GM12864 (cell line): ENCODE data around the gene EXOSC6.
"Not testable (repeated sequence)": the region's sequence is repeated elsewhere in the genome, so short reads cannot be mapped to it uniquely, and the experiment has no call there.

ENCODE experiments used
- DNase-seq: peaks from one replicate; pipeline ENCODE4 v3.0.0-alpha.2; 2011; ENCODE audit warnings: low read depth
- H3K4me3 ChIP-seq: 2 replicates; pipeline ENCODE4 v1.5.1; 2011; ENCODE audit warnings: mild to moderate bottlenecking, low read depth, low read length, control low read depth

EXOSC6 gene

GRCh38 chr16:70204668-70205405, 46.9 kb downstream of the EXOSC6 start:
- DNase-seq, H3K4me3 ChIP-seq: not testable (repeated sequence)

DNA sequence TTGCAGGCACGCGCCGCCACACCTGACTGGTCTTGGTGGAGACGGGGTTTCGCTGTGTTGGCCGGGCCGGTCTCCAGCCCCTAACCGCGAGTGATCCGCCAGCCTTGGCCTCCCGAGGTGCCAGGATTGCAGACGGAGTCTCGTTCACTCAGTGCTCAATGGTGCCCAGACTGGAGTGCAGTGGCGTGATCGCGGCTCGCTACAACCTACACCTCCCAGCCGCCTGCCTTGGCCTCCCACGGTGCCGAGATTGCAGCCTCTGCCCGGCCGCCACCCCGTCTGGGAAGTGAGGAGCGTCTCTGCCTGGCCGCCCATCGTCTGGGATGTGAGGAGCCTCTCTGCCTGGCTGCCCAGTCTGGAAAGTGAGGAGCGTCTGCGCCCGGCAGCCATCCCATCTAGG, 47.7 kb downstream of the EXOSC6 start:
- DNase-seq, H3K4me3 ChIP-seq: not testable (repeated sequence)

GRCh38 chr16:70203508-70203907, 48.2 kb downstream of the EXOSC6 start:
- H3K4me3 ChIP-seq, DNase-seq: not testable (repeated sequence)

DNA sequence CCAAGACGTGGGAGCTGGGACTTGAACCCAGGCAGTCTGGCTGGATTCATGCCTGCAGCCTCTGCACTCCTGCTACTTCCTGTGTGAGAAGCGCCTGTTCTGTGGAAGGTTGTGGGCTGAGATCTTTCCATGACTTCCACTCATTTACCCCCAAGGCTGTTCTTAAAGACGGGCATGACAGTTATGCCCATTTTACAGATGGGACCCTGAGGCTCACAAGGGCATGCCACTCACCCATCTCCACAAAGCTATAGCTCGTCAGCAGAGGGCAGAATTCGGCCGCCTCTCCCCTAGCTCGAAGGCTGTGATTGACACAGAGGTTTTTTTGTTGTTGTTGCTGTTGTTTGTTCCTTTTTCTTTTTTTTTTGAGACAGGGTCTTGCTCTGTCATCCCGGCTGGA, 51.7 kb downstream of the EXOSC6 start:
- H3K4me3 ChIP-seq, DNase-seq: not testable (repeated sequence)

DNA sequence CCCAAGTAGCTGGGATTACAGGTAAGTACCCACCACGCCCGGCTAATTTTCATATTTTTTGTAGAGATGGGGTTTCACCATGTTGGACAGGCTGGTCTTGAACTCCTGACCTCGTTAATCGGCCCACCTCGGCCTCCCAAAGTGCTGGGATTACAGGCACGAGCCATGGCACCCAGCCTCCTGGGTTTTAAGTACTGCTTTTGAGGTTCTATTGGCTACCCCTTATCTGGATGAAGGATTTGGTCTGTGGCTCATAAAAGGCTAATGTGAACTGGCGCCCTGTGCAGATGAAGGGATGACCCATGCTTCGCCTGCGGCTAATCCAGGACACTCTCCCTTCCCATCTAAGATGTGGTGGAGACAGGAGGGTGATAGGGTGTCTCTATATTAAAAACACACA, 52.6 kb downstream of the EXOSC6 start:
- not testable (repeated sequence) for H3K4me3 ChIP-seq, DNase-seq

- DNase-seq, H3K4me3 ChIP-seq: not testable (repeated sequence)
Measured at GRCh38 chr16:70198666-70199065, 53.1 kb downstream of the EXOSC6 start.

- H3K4me3 ChIP-seq, DNase-seq: not testable (repeated sequence)
Measured at GRCh38 chr16:70198230-70198629, 53.5 kb downstream of the EXOSC6 start.

DNA sequence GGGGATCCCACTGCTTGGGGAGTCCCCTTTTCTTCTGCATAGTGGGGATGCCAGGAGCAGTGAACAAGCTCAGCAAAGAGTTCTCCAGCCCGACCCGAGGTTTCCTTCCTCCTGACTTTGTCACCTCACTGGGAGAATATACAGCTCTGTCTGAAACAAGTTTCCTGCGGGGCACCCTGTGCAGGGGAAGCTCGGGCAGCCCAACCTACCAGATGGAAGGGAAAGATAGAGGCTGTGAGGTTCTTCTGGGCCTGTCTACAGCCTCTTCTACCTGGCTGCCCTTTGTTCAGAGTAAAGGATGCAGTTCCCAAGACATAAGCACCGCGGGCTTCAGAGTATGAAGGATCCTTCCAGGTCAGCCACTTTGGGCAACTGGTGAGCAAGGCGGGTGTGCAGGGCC, 54.1 kb downstream of the EXOSC6 start:
- not testable (repeated sequence) for DNase-seq, H3K4me3 ChIP-seq
